Ovary (tissue), 3 donors: ENCODE data around the gene HNRNPA1L2.
"Not testable (repeated sequence)": the region's sequence is repeated elsewhere in the genome, so short reads cannot be mapped to it uniquely, and the experiment has no call there.

ENCODE experiments used
- CTCF ChIP-seq, 3 donors: fragments of 450-650 bp in 2 of 3; fragments of 200-600 bp in 1 of 3; IDR thresholded peaks; one replicate each; pipeline versions ENCODE4 v1.5.1 to v1.8.0; 2016 to 2022; ENCODE audit warnings: antibody characterized with exemption in 3 of 3, mild to moderate bottlenecking in 1 of 3
- EP300 ChIP-seq: sonication (generic); formaldehyde crosslinking; IDR thresholded peaks from one replicate; pipeline ENCODE4 v1.6.1; 2017; ENCODE audit warnings: antibody characterized with exemption
- POLR2A ChIP-seq: fragments of 450-650 bp; IDR thresholded peaks from one replicate; pipeline ENCODE4 v1.6.1; 2017; ENCODE audit warnings: antibody characterized with exemption, mild to moderate bottlenecking, moderate library complexity
- donor health status: DM: no; HTN: no; CAD: no.

- TF ChIP-seq CTCF (IDR thresholded peaks at IDR 0.05); POLR2A; EP300: not testable (repeated sequence)
Observed at GRCh38 chr13:52606795-52607194, 35.4 kb upstream of the HNRNPA1L2 start.
